Right lobe of liver (tissue), 6 donors: ENCODE results near the gene SPON2. TPM values are rescaled to one million over a fixed set of nuclear protein-coding genes. Genes with fewer than 3 reads are reported as not detected.

Experiments used
- ATAC-seq, 4 donors: fragments of 200-7000 bp; cut with Tn5 transposase; one replicate each; pipeline ENCODE4 v1.9.1; 2020; ENCODE audit warnings: mild to moderate bottlenecking in 4 of 4, moderate library complexity in 4 of 4
- DNase-seq, 3 donors: peaks; one replicate each; pipeline ENCODE4 v3.0.0-alpha.2; 2020
- H3K27ac ChIP-seq, 3 donors: fragments of 200-600 bp; one replicate each; pipeline ENCODE4 v1.8.0; 2022
- H3K27me3 ChIP-seq, 2 donors: fragments of 200-600 bp; one replicate each; pipeline ENCODE4 v1.8.0; 2022
- H3K36me3 ChIP-seq, 4 donors: fragments of 200-600 bp; sonication (generic) in 1 of 4; one replicate each; pipeline versions ENCODE4 v1.5.1 to v1.8.0; 2017 to 2022; ENCODE audit warnings: control low read depth in 1 of 4
- H3K4me1 ChIP-seq, 4 donors: fragments of 200-600 bp; sonication (generic) in 1 of 4; one replicate each; pipeline versions ENCODE4 v1.5.1 to v1.8.0; 2017 to 2022; ENCODE audit warnings: control low read depth in 1 of 4
- H3K4me3 ChIP-seq, 3 donors: fragments of 200-600 bp; one replicate each; pipeline ENCODE4 v1.8.0; 2022
- H3K9me3 ChIP-seq, 4 donors: fragments of 200-600 bp; sonication (generic) in 1 of 4; one replicate each; pipeline versions ENCODE4 v1.5.1 to v1.8.0; 2017 to 2022; ENCODE audit warnings: control low read depth in 1 of 4
- POLR2A ChIP-seq: fragments of 450-650 bp; IDR thresholded peaks from one replicate; pipeline ENCODE4 v1.6.1; 2017; ENCODE audit warnings: antibody characterized with exemption, mild to moderate bottlenecking
- WGBS: methylation state at CpG from one replicate; pipeline ENCODE4 v1.1.6; 2018; ENCODE audit warnings: low coverage, low lambda C conversion rate; ENCODE audit not compliant: insufficient coverage; ENCODE audit errors: missing lambda C conversion rate; 5-methylcytosine and 5-hydroxymethylcytosine counted together
- intact Hi-C, 2 donors: fragments of 100-400 bp; cut with DNase I; formaldehyde crosslinking; loops; one replicate each; pipeline versions ENCODE4 v1.11.2 to v1.14.1; 2022
- total RNA-seq, 6 experiments: library from RNA; depleted of rRNA in 2 of 6; stranded (reverse); fragments of >200 nt in 2 of 6; fragmentation: NEBNext Ultra II Directional in 3 of 6; extraction: Animal tissue kit (Norgen Biotek cat#: 25700) in 3 of 6; gene quantifications; one replicate each; pipeline versions ENCODE4 v1.1.0 to v1.2.4, GENCODE V29; 2016 to 2023
- TF ChIP-seq, protein P1 (sequence below), 4 donors: fragments of 200-600 bp in 3 of 4; fragments of 450-650 bp in 1 of 4; IDR thresholded peaks; one replicate each; pipeline versions ENCODE4 v1.5.1 to v1.8.0; 2016 to 2022; ENCODE audit warnings: antibody characterized with exemption in 4 of 4, mild to moderate bottlenecking in 2 of 4
- donor health status: DM: no; HTN: yes; CAD: no.
- donor health status: DM: no; HTN: no; CAD: no.
- donor health status: DM: no; HTN: no; CAD: no.
- donor health status: DM: no; HTN: yes; CAD: no.
- donor health status: DM: no; HTN: yes; CAD: no.

The SPON2 gene
- total RNA-seq, 6 experiments from 2014 or later: 41.9 to 138 (median 99.9) TPM

DNA sequence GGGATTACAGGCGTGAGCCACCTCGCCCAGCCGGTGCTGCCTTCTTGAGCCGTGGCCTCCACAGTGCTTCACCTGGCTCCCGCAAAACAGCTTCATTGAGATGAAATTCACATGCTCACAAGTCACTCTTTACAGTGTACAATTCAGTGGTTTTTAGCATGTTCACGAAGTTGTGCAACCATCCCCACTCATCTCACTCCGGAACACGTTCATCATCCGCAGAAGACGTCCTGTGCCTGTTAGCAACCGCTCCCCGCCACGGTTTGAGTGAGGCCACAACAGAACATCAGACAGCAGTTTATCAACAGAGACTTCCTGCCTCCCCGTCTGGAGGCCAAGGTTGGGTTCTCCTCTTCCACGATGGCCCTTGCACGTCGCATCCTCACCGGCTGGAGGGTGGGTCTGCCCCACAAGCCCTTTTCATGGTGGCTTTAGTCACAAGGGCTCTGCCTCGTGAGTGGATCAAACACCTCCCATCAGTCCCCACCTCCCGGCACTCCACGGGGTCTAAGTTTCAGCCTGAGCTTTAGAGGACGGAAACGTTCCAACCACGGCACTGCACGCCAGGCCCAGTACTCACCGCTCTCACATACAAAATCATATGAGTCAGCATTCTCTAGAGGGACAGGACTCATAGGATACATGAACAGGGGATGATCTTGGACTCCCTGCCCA, 29.6 kb upstream of the SPON2 start:
- H3K27me3 ChIP-seq: no peaks in the 10 kb centered on the region
- ATAC-seq: peak; percentile 15 to 28 (median 24)
- peaks cover 0 to 19% (median 5%) of the 10 kb centered on the region in 4 donors for H3K4me1 ChIP-seq
- intact Hi-C loops: no loop called here
- TF ChIP-seq, protein P1, sequence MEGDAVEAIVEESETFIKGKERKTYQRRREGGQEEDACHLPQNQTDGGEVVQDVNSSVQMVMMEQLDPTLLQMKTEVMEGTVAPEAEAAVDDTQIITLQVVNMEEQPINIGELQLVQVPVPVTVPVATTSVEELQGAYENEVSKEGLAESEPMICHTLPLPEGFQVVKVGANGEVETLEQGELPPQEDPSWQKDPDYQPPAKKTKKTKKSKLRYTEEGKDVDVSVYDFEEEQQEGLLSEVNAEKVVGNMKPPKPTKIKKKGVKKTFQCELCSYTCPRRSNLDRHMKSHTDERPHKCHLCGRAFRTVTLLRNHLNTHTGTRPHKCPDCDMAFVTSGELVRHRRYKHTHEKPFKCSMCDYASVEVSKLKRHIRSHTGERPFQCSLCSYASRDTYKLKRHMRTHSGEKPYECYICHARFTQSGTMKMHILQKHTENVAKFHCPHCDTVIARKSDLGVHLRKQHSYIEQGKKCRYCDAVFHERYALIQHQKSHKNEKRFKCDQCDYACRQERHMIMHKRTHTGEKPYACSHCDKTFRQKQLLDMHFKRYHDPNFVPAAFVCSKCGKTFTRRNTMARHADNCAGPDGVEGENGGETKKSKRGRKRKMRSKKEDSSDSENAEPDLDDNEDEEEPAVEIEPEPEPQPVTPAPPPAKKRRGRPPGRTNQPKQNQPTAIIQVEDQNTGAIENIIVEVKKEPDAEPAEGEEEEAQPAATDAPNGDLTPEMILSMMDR (IDR thresholded peaks at IDR 0.05): no peak
- TF ChIP-seq POLR2A: no peak
- WGBS: 30% methylated on average over 15 of the region's 26 CpGs
- H3K4me3 ChIP-seq: no peak overlapping the region
- H3K36me3 ChIP-seq: no peaks in the 10 kb centered on the region
- DNase-seq: peak; percentile 57 to 67 (median 62)
- peak overlapping the region; percentile 37 to 57 (median 46) for H3K27ac ChIP-seq
- no peaks in the 10 kb centered on the region for H3K9me3 ChIP-seq

GRCh38 chr4:1200425-1201035, 28.1 kb upstream of the SPON2 start:
- H3K4me1 ChIP-seq: peaks cover 0 to 18% (median 2%) of the 10 kb centered on the region in 4 donors
- ATAC-seq (no peak), DNase-seq (peak in 2 of 3 donors; percentile 22 to 48)
- no peaks in the 10 kb centered on the region for H3K9me3 ChIP-seq
- no peaks in the 10 kb centered on the region for H3K36me3 ChIP-seq
- WGBS: 54% methylated on average over 8 of the region's 20 CpGs
- peak overlapping the region in 2 of 3 donors; percentile 9 to 26 for H3K4me3 ChIP-seq
- peak overlapping the region; percentile 37 to 53 (median 47) for H3K27ac ChIP-seq
- intact Hi-C loops: no loop called here
- TF ChIP-seq, protein P1 (IDR thresholded peaks at IDR 0.05): no peak
- no peak for TF ChIP-seq POLR2A
- no peaks in the 10 kb centered on the region for H3K27me3 ChIP-seq

- ATAC-seq: no peak
- no peak overlapping the region for H3K4me3 ChIP-seq
Measured at GRCh38 chr4:1199556-1200331, 27.4 kb upstream of the SPON2 start.

DNA sequence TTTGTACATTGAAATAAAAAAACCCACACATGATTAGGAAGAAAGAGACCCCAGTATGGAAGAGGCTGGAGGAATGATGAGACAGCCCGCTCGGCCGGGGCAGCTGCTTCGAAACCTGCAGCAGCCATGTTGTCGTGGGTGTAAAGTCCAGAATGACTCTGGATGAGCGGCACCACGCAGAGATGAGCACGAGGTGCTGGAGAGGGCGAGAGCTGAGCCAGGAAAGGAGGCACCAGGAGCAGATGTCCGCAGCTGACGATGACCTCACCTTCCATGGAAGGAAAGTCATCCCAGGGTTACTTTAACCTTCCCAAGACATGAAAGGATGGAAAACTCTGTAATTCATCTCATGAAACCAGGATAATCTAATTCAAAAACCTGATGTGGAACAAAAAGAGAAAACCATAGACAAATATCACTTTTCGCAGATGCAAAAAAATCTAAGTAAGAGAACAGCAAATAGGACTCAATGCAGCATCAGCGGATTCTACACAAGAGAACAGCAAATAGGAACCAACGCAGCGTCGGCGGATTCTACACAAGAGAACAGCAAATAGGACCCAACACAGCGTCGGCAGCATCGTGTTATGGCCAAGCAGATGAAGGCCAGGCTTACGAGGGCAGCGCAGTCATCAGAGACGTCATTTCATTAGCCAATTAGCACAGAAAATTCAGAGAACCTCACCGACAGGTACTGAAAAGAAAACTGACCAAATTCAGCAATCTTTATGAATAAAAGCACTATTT, 25.9 kb upstream of the SPON2 start:
- no peak for TF ChIP-seq POLR2A
- TF ChIP-seq, protein P1 (IDR thresholded peaks at IDR 0.05): no peak
- intact Hi-C loops: no loop called here
- no peak overlapping the region for H3K4me3 ChIP-seq
- peaks cover 0 to under 1% (median 0%) of the 10 kb centered on the region in 4 donors for H3K4me1 ChIP-seq
- H3K27me3 ChIP-seq: no peaks in the 10 kb centered on the region
- no peaks in the 10 kb centered on the region for H3K9me3 ChIP-seq
- no peak for ATAC-seq
- DNase-seq: no peak
- WGBS: 95% methylated on average over 15 of the region's 24 CpGs
- no peak overlapping the region for H3K27ac ChIP-seq
- no peaks in the 10 kb centered on the region for H3K36me3 ChIP-seq

More at GRCh38 chr4:1199556-1200331, 27.4 kb upstream of the SPON2 start:
- peaks cover 0 to 12% (median 0%) of the 10 kb centered on the region in 4 donors for H3K4me1 ChIP-seq
- H3K27ac ChIP-seq: peak overlapping the region in 1 of 3 donors; percentile 53
- no peaks in the 10 kb centered on the region for H3K27me3 ChIP-seq
- intact Hi-C loops: no loop called here
- no peaks in the 10 kb centered on the region for H3K9me3 ChIP-seq
- H3K36me3 ChIP-seq: no peaks in the 10 kb centered on the region
- WGBS: 83% methylated on average over 6 of the region's 27 CpGs
- no peak for TF ChIP-seq POLR2A
- TF ChIP-seq, protein P1 (IDR thresholded peaks at IDR 0.05): no peak
- no peak for DNase-seq
